HepG2 (cell line): Measurements from ENCODE around the gene IP6K1. TPM values are rescaled to one million over a fixed set of nuclear protein-coding genes. Genes with fewer than 3 reads are reported as not detected.
A peak's percentile ranks its signal among the peaks of the same experiment; 100 is the strongest.

Experiments
- AGO1 ChIP-seq: fragments of 200-400 bp; formaldehyde crosslinking; IDR thresholded peaks from 2 replicates; pipeline ENCODE4 v1.6.1; 2017; ENCODE audit warnings: mild to moderate bottlenecking, low read depth, low read length, moderate library complexity; ENCODE audit not compliant: poor library complexity, severe bottlenecking
- ATM ChIP-seq: fragments of 450-650 bp; IDR thresholded peaks from 2 replicates; pipeline ENCODE4 v1.7.1; 2017; ENCODE audit warnings: mild to moderate bottlenecking, borderline replicate concordance
- CENPX ChIP-seq: sonication (generic); formaldehyde crosslinking; IDR thresholded peaks from 2 replicates; pipeline ENCODE4 v1.9.0; 2021; ENCODE audit warnings: mild to moderate bottlenecking, missing genetic modification reagents, moderate library complexity
- HNRNPH1 ChIP-seq: fragments of 200-400 bp; formaldehyde crosslinking; optimal IDR thresholded peaks from 2 replicates; pipeline ENCODE3; 2017; ENCODE audit warnings: mild to moderate bottlenecking, low read depth, low read length
- HNRNPK ChIP-seq: fragments of 200-400 bp; formaldehyde crosslinking; IDR thresholded peaks from 2 replicates; pipeline ENCODE4 v1.6.1; 2018; ENCODE audit warnings: low read length, low read depth, moderate library complexity, mild to moderate bottlenecking; ENCODE audit not compliant: poor library complexity, severe bottlenecking
- HNRNPLL ChIP-seq: fragments of 200-400 bp; formaldehyde crosslinking; IDR thresholded peaks from 2 replicates; pipeline ENCODE4 v1.6.1; 2017; ENCODE audit warnings: mild to moderate bottlenecking, low read depth, low read length; ENCODE audit not compliant: poor library complexity, severe bottlenecking
- HNRNPUL1 ChIP-seq: fragments of 200-400 bp; formaldehyde crosslinking; IDR thresholded peaks from 2 replicates; pipeline ENCODE4 v1.6.1; 2017; ENCODE audit warnings: low read depth, mild to moderate bottlenecking, low read length, moderate library complexity
- HOXA3 ChIP-seq: sonication (generic); formaldehyde crosslinking; IDR thresholded peaks from 2 replicates; pipeline ENCODE4 v1.5.0; 2020; ENCODE audit warnings: missing genetic modification reagents
- MATR3 ChIP-seq: sonication (generic); formaldehyde crosslinking; IDR thresholded peaks from 2 replicates; pipeline ENCODE4 v1.4.0; 2020; ENCODE audit warnings: missing genetic modification reagents
- SKI ChIP-seq: fragments of 450-650 bp; IDR thresholded peaks from one replicate; pipeline ENCODE4 v1.6.1; 2018; ENCODE audit warnings: mild to moderate bottlenecking; ENCODE audit not compliant: partially characterized antibody
- ZNF136 ChIP-seq: sonication (generic); formaldehyde crosslinking; IDR thresholded peaks from 2 replicates; pipeline ENCODE4 v1.8.1; 2022; ENCODE audit warnings: low read depth, mild to moderate bottlenecking, moderate library complexity, missing genetic modification reagents
- ZNF441 ChIP-seq: sonication (generic); formaldehyde crosslinking; IDR thresholded peaks from 2 replicates; pipeline ENCODE4 v1.7.0; 2021; ENCODE audit warnings: missing genetic modification reagents, borderline replicate concordance
- ZNF598 ChIP-seq: sonication (generic); formaldehyde crosslinking; IDR thresholded peaks from 2 replicates; pipeline ENCODE4 v1.5.1; 2020; ENCODE audit warnings: mild to moderate bottlenecking, missing genetic modification reagents, borderline replicate concordance
- ZNF605 ChIP-seq: sonication (generic); formaldehyde crosslinking; IDR thresholded peaks from 2 replicates; pipeline ENCODE4 v1.8.0; 2022; ENCODE audit warnings: mild to moderate bottlenecking, missing genetic modification reagents
- polyA plus RNA-seq, 8 experiments: library from polyadenylated mRNA; depleted of rRNA in 3 of 8; stranded (reverse) in 7 of 8; unstranded in 1 of 8; fragments of >200 nt; fragmentation: Illumina TruSeq in 4 of 8; extraction: Trizol in 4 of 8; gene quantifications; 2 replicates each; pipeline versions ENCODE4 v1.2.1 to v1.2.3, GENCODE V29; 2011 to 2016; ENCODE audit warnings: low read depth in 4 of 8, missing spikeins in 1 of 8, mixed read lengths in 1 of 8; ENCODE audit not compliant: insufficient read depth in 1 of 8
- total RNA-seq, 5 experiments: library from RNA; depleted of rRNA; stranded (reverse); fragments of >200 nt; fragmentation: Illumina TruSeq; extraction: Trizol; gene quantifications; 2 replicates each; pipeline ENCODE4 v1.2.3, GENCODE V29; 2016; ENCODE audit warnings: low read depth in 1 of 5
- TF ChIP-seq, protein P1 (sequence below): sonication (generic); formaldehyde crosslinking; IDR thresholded peaks from 2 replicates; pipeline ENCODE4 v1.9.0; 2021; ENCODE audit warnings: mild to moderate bottlenecking, missing genetic modification reagents
- TF ChIP-seq, protein P2 (sequence below): IDR thresholded peaks from 2 replicates; pipeline ENCODE4 v1.6.1; 2012; ENCODE audit warnings: low read length, improper control_type of control experiment
- TF ChIP-seq, protein P3 (sequence below): sonication (generic); formaldehyde crosslinking; IDR thresholded peaks from 2 replicates; pipeline ENCODE4 v1.5.0; 2020; ENCODE audit warnings: missing genetic modification reagents

IP6K1 gene
- total and polyA plus RNA-seq, 2 of the 13 experiments (the other 11 are each of a cell fraction or from before 2014, with no cell fraction given), result 17.7 to 29.7 TPM

GRCh38 chr3:49723628-49724551, 62.5 kb downstream of the IP6K1 start, which contains the start of gene GMPPB (continued):
- TF ChIP-seq, protein P1, sequence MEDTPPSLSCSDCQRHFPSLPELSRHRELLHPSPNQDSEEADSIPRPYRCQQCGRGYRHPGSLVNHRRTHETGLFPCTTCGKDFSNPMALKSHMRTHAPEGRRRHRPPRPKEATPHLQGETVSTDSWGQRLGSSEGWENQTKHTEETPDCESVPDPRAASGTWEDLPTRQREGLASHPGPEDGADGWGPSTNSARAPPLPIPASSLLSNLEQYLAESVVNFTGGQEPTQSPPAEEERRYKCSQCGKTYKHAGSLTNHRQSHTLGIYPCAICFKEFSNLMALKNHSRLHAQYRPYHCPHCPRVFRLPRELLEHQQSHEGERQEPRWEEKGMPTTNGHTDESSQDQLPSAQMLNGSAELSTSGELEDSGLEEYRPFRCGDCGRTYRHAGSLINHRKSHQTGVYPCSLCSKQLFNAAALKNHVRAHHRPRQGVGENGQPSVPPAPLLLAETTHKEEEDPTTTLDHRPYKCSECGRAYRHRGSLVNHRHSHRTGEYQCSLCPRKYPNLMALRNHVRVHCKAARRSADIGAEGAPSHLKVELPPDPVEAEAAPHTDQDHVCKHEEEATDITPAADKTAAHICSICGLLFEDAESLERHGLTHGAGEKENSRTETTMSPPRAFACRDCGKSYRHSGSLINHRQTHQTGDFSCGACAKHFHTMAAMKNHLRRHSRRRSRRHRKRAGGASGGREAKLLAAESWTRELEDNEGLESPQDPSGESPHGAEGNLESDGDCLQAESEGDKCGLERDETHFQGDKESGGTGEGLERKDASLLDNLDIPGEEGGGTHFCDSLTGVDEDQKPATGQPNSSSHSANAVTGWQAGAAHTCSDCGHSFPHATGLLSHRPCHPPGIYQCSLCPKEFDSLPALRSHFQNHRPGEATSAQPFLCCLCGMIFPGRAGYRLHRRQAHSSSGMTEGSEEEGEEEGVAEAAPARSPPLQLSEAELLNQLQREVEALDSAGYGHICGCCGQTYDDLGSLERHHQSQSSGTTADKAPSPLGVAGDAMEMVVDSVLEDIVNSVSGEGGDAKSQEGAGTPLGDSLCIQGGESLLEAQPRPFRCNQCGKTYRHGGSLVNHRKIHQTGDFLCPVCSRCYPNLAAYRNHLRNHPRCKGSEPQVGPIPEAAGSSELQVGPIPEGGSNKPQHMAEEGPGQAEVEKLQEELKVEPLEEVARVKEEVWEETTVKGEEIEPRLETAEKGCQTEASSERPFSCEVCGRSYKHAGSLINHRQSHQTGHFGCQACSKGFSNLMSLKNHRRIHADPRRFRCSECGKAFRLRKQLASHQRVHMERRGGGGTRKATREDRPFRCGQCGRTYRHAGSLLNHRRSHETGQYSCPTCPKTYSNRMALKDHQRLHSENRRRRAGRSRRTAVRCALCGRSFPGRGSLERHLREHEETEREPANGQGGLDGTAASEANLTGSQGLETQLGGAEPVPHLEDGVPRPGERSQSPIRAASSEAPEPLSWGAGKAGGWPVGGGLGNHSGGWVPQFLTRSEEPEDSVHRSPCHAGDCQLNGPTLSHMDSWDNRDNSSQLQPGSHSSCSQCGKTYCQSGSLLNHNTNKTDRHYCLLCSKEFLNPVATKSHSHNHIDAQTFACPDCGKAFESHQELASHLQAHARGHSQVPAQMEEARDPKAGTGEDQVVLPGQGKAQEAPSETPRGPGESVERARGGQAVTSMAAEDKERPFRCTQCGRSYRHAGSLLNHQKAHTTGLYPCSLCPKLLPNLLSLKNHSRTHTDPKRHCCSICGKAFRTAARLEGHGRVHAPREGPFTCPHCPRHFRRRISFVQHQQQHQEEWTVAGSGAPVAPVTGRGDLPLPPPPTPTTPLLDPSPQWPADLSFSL (CRISPR knock-in tag), result no peak
- TF ChIP-seq ATM (no peak), HNRNPK (peak; percentile 28), HNRNPLL (peak; percentile 90), ZNF136 (peak; percentile 76; the same call in 1 of the 2 replicates), HNRNPUL1 (no peak), ZNF598 (CRISPR knock-in tag) (no peak), SKI (peak; percentile 23), MATR3 (CRISPR knock-in tag) (no peak), AGO1 (peak; percentile 98), ZNF441 (CRISPR knock-in tag) (no peak), ZNF605 (CRISPR knock-in tag) (no peak), HNRNPH1 (no peak), HOXA3 (CRISPR knock-in tag) (peak; percentile 91), CENPX (CRISPR knock-in tag) (no peak)
- TF ChIP-seq, protein P2, sequence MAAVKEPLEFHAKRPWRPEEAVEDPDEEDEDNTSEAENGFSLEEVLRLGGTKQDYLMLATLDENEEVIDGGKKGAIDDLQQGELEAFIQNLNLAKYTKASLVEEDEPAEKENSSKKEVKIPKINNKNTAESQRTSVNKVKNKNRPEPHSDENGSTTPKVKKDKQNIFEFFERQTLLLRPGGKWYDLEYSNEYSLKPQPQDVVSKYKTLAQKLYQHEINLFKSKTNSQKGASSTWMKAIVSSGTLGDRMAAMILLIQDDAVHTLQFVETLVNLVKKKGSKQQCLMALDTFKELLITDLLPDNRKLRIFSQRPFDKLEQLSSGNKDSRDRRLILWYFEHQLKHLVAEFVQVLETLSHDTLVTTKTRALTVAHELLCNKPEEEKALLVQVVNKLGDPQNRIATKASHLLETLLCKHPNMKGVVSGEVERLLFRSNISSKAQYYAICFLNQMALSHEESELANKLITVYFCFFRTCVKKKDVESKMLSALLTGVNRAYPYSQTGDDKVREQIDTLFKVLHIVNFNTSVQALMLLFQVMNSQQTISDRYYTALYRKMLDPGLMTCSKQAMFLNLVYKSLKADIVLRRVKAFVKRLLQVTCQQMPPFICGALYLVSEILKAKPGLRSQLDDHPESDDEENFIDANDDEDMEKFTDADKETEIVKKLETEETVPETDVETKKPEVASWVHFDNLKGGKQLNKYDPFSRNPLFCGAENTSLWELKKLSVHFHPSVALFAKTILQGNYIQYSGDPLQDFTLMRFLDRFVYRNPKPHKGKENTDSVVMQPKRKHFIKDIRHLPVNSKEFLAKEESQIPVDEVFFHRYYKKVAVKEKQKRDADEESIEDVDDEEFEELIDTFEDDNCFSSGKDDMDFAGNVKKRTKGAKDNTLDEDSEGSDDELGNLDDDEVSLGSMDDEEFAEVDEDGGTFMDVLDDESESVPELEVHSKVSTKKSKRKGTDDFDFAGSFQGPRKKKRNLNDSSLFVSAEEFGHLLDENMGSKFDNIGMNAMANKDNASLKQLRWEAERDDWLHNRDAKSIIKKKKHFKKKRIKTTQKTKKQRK, result no peak
- TF ChIP-seq, protein P3, sequence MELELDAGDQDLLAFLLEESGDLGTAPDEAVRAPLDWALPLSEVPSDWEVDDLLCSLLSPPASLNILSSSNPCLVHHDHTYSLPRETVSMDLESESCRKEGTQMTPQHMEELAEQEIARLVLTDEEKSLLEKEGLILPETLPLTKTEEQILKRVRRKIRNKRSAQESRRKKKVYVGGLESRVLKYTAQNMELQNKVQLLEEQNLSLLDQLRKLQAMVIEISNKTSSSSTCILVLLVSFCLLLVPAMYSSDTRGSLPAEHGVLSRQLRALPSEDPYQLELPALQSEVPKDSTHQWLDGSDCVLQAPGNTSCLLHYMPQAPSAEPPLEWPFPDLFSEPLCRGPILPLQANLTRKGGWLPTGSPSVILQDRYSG, result no peak
